ENCODE measurements around the gene CMTM4.

CMTM4 gene

DNA sequence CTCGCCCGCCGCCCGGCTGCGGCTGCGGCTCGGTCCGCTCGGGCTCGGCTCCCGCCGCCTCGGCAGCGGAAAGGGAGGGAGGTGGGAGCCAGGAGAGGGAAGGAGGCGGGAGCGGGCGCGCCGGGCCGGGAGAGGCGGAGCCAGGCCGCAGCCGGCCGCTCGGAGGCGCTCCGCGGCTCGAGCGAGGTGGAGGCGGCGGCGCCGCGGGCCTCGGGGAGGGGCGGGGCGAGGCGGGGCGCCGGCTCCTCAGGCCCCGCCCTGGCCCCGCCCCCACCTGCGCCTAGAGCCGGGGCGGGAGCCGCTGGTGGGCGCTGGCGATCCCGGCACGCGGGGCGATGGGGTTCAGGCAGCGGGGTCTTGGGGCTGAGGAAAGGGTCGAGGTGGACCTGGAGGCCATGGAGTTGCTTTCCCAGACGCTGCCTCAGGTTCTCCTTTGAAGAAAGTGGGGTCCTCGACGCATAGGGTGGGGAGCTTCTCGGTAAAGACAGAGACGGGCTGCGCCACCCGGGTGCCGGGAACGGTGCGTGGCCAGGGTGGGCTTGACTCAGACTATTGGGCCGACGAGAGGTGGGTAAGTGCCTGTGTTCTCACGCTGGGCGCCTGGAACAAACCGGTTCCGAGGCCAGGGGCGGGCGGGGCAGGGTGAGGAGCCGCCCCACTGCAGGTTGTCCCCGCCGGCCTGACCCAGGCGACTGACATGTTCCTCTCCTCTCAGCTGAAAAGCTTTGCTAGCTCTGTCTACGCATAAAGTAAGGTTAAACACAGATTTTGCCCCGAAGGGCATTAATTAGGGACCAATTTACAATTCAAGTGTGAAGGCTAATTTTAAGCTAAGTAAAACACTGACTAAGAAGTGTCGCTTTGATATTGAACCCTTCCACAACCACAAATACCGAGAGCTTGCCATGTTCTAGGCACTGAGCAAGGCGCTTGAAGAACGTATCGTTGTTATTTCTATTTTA is at the start of gene CMTM4:
CMTM4 (minus strand) TSS at position 75 of the 962 bp plus-strand sequence. CDS start 218 bp downstream, outside the sequence.
- DNase-seq: peak; percentile 76

DNA sequence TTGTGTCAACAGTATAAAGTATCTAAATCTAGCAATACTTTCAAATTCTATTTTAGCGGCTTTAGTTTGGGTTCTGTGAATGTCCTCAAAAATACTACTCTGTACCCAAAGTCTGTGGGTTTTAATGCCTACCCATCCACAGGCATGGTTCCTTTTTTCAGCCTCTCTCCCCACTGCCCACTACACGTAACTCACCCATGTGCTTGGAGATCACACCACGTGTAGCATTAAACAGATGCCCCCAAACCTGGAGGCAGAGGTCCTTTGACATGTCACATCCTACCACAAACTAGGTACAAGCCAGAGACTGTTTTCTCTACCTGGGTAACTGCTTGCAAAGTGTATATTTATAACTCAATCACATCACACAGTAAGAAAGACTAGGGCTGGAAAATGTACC is 49.5 kb upstream of the CMTM4 start:
- no peak for DNase-seq

DNA sequence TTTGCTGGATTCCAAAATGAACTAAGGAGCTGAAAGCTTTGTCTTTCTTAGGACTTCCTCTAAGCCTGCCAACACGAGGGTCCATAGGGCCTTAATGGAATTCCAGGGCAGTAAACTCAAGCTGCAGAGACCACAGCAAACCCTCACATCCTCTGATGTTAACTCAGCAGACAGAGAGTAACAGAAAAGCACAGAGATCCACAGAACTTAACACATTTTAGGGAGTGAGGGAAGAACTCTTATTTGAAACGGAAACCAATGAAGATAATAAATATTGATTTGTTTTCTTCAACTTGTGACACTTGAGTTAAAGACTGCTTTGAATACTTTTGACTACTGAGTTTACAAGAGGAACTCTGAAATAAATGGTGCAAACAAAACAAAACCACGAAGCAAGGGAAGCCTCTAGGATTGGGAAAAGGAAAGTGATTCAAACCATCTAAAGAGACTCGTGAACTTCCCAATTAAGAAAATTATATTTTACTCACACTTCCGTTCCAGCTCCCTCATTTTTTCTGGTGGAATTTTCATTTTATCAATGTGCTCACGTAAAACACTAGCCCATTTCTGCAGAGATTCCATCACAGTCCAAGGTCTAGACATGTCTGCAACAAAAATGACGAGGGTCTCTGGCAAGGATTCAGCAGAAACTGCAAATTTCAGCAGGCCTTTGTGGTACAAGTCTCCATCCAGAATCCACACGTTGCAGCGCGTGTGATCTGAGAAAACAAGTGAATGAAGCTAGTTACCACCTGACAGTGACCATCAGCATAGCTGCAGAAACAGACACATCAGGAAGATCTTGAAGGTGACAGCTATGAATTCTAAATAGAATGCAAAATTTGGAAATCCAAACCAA is 45.6 kb upstream of the CMTM4 start:
- no peak for DNase-seq

DNA sequence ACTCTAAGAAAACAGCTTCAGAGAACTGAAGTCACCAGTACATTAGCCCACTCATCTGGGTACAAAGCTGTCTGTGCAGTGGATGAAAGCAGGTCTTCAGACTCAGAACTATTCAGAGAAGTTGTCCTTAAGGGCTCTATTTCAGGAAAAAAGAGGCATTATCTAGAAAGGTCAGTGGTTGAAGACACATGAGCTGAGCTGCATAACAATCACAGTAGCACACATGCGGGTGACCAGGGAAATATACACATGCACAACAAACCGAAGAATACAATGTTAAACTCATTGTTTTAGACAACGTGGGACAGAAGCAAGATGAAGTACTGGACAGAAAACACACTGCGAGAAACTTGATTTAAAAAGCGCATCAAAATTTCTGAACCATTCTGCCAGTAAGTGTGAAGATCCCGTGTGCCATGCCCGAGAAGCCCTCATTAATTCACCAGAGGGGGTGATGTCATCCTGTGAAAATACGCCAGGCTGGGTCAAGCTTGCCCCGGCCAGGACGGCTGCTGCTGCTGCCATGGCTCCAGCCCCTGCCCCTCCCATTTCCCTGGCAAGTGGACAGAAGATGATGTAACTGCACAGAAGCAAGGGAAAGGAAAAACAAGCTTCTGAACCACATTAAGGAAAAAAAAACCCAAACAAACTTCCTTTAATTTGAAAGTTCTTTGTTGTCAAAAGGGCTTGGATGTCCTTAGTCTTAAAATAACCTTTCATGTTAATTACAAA is 44.8 kb upstream of the CMTM4 start:
- no peak for DNase-seq

GRCh38 chr16:66740533-66740932 is 44.0 kb upstream of the CMTM4 start:
- DNase-seq: no peak

DNA sequence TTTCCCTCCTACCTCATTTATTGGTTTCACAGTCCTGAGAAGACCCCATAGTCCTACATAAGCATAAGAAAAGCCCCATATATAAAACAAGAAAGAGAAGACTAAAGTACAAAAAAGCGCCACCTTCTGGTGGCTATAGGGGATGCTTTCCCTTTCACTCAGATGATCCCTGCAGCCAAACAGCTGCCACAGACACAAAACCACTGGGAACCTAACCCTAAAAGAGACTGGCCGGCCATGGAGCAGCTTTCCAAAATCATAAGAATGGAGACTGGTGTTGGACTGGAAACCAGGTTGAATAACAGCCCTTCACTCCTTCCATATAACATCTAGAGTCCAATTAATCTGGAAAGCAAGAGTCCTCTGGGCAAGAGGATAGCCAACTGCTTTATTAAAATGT is 43.5 kb upstream of the CMTM4 start:
- no peak for DNase-seq

- no peak for DNase-seq
These were observed 39.3 kb upstream of the CMTM4 start for GRCh38 chr16:66735891-66736290.

DNA sequence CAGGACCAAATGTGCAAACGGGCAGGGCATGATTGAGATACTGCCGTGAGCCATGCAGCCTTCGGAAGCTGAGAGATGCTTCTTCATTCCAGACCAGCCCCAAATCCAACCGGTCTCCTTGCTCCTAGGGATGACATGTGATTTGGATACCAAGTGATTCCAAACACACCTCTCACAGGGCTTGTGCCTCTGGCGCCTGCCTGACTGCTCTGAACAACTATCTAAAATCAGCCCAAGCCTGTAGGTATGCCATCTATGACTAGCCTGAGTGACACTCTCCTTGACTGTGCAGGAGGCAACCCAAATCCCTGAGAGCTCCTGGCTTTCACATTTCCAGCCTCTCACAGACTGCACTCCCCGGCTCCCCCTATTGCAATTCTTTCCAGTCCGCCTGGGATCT is 34.6 kb upstream of the CMTM4 start:
- DNase-seq: no peak

DNA sequence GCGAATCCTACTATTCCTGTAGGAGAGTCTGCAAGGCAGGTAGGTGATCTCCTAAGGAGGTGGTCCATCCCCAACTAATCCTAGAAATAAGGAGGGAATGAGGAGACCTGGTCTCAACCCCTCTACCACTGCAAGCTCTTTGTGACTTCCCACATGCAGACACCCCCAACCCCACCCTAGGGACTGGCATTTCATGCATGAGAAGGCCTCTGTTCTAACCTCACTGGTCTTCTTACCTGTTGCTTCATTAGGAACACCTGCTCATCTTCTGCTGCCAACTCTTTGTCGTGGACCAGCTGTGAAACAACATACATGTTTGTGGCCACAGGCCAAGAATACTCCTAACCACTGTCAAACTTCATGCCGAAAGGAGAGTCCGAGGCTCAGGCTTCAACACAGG is 32.3 kb upstream of the CMTM4 start:
- no peak for DNase-seq

GRCh38 chr16:66728117-66728787 is 31.7 kb upstream of the CMTM4 start:
- DNase-seq: no peak

GRCh38 chr16:66720766-66721165 is 24.2 kb upstream of the CMTM4 start:
- DNase-seq: no peak

DNA sequence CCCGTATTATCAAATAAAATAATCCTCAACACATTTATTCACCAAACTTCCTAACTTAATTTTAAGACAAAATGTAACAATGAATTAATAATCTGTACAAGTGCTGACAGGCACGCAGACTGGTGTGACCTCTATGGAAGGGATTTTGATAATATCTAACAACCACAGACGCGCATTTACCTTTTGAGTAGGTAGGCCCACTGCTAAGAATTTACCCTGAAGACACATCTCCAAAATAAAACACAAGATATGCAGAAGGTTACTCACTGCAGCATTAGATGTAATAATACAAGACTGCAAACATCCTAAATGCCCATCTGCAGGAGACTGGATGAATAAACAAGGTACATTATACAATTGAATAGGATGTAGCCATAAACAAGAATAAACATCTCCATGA is 22.7 kb upstream of the CMTM4 start:
- DNase-seq: no peak

GRCh38 chr16:66717776-66718175 is 21.2 kb upstream of the CMTM4 start:
- no peak for DNase-seq

- DNase-seq: peak; percentile 22
These were observed 20.7 kb upstream of the CMTM4 start for GRCh38 chr16:66717112-66717675.

GRCh38 chr16:66714654-66715307 is 18.2 kb upstream of the CMTM4 start:
- DNase-seq: no peak

DNA sequence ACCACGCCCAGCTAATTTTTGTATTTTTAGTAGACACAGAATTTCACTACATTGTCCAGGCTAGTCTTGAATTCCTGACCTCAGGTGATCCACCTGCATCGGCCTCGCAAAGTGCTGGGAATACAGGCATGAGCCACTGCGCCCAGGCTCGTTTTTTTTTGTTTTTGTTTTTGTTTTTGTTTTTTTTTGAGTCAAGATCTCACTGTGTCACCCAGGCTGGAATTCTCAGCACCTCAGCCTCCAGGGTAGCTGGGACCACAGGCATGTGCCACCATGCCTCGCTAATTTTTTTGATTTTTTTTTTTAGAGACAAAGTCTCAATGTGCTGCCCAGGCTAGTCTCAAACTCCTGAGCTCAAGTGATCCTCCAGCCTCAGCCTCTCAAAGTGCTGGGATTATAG is 17.5 kb upstream of the CMTM4 start:
- DNase-seq: no peak

- DNase-seq: no peak
These were observed 16.5 kb upstream of the CMTM4 start for GRCh38 chr16:66713076-66713475.

- DNase-seq: no peak
These were observed 16.0 kb upstream of the CMTM4 start for GRCh38 chr16:66712512-66712911.

DNA sequence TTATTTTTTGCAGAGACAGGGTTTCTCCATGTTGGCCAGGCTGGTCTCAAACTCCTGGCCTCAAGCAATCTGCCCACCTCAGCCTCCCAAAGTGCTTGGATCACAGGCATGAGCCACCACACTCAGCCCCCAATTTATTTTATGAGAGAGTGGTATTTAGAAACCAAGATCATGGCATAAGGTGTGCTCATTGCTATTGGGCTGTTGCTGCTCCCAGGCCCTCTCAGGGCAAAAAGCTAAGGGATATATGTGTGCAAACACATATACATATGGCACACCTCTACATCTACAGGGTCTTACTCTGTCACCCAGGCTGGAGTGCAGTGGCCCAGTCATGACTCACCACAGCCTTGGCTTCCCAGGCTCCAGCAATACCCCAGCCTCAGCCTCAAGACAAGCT is 15.0 kb upstream of the CMTM4 start:
- DNase-seq: no peak

DNA sequence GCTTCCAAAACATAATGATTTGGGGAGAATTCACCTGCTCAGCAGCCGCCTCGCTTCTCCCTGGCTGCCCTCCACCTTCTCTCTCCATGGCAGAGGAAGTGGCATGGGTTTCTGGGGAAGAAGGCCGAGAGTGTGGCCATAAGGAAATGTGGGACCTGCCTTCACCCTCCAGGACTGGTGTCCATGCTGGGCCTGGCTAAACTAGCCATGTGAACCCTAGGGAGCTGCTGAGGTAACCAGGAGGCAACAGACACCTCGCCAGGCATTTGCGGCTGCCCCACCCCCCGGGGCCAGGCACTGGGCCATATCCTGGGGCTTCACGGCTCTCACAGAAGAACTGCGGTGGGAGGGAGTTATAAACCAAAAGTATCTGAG is 9.9 kb upstream of the CMTM4 start:
- DNase-seq: no peak

GRCh38 chr16:66705790-66706505 is 9.4 kb upstream of the CMTM4 start:
- DNase-seq: no peak
